Astrocyte (in vitro differentiated cells and primary cell): ENCODE data around the gene CACNA1D. TPM values are rescaled to one million over a fixed set of nuclear protein-coding genes. Genes with fewer than 3 reads are reported as not detected.

Experiments used
- DNase-seq: peaks from one replicate; pipeline ENCODE4 v3.0.0-alpha.2; 2010; ENCODE audit warnings: low read depth
- FAIRE-seq: peaks from 2 replicates; lab custom pipeline; 2011; peaks lifted over from hg19 to GRCh38; lab: Jason Lieb, UNC
- H2AFZ ChIP-seq: 2 replicates; pipeline ENCODE4 v1.6.0; 2012; ENCODE audit warnings: low read depth, low read length, inconsistent platforms
- H3K27ac ChIP-seq: 2 replicates; pipeline ENCODE4 v1.5.1; 2011; ENCODE audit warnings: low read depth, low read length, inconsistent platforms
- H3K27me3 ChIP-seq: 2 replicates; pipeline ENCODE4 v1.6.0; 2011; ENCODE audit warnings: low read length, inconsistent platforms; ENCODE audit not compliant: insufficient read depth
- H3K36me3 ChIP-seq: 2 replicates; pipeline ENCODE4 v1.5.1; 2011; ENCODE audit warnings: low read length, inconsistent platforms; ENCODE audit not compliant: insufficient read depth
- H3K4me1 ChIP-seq: 2 replicates; pipeline ENCODE4 v1.5.1; 2011; ENCODE audit warnings: low read length, inconsistent platforms; ENCODE audit not compliant: insufficient read depth
- H3K4me2 ChIP-seq: 2 replicates; pipeline ENCODE4 v1.6.0; 2012; ENCODE audit warnings: low read length, inconsistent platforms
- H3K4me3 ChIP-seq: 2 replicates; pipeline ENCODE4 v1.5.1; 2011; ENCODE audit warnings: low read depth, mild to moderate bottlenecking, low read length, inconsistent platforms; ENCODE audit not compliant: insufficient read depth
- H3K79me2 ChIP-seq: 2 replicates; pipeline ENCODE4 v1.6.0; 2012; ENCODE audit warnings: mild to moderate bottlenecking, low read length, inconsistent platforms; ENCODE audit not compliant: insufficient read depth
- H3K9ac ChIP-seq: 2 replicates; pipeline ENCODE4 v1.6.0; 2012; ENCODE audit warnings: mild to moderate bottlenecking, low read length, inconsistent platforms
- H3K9me3 ChIP-seq: 2 replicates; pipeline ENCODE4 v1.5.1; 2012; ENCODE audit warnings: low read depth, mild to moderate bottlenecking, low read length, inconsistent platforms; ENCODE audit not compliant: insufficient read depth
- H4K20me1 ChIP-seq: 2 replicates; pipeline ENCODE4 v1.6.0; 2012; ENCODE audit warnings: low read length, inconsistent platforms; ENCODE audit not compliant: insufficient read depth
- H3K27ac Mint-ChIP-seq: one replicate; pipeline ENCODE4 v1.8.0; 2021; ENCODE audit warnings: mild to moderate bottlenecking, mixed read lengths; ENCODE audit not compliant: unreplicated experiment
- H3K27me3 Mint-ChIP-seq: one replicate; pipeline ENCODE4 v1.8.0; 2021; ENCODE audit warnings: low read depth, mixed read lengths; ENCODE audit not compliant: unreplicated experiment
- H3K36me3 Mint-ChIP-seq: one replicate; pipeline ENCODE4 v1.8.0; 2021; ENCODE audit warnings: low read depth, mixed read lengths; ENCODE audit not compliant: unreplicated experiment
- H3K4me1 Mint-ChIP-seq: one replicate; pipeline ENCODE4 v1.8.0; 2021; ENCODE audit warnings: low read depth, mixed read lengths; ENCODE audit not compliant: unreplicated experiment
- H3K4me3 Mint-ChIP-seq: one replicate; pipeline ENCODE4 v1.8.0; 2021; ENCODE audit warnings: mild to moderate bottlenecking, moderate library complexity, mixed read lengths; ENCODE audit not compliant: unreplicated experiment
- H3K9me3 Mint-ChIP-seq: one replicate; pipeline ENCODE4 v1.8.0; 2021; ENCODE audit warnings: mild to moderate bottlenecking, mixed read lengths; ENCODE audit not compliant: unreplicated experiment
- EZH2 ChIP-seq: IDR thresholded peaks from 2 replicates; pipeline ENCODE4 v1.6.1; 2012; ENCODE audit warnings: mild to moderate bottlenecking, low read length, inconsistent platforms; ENCODE audit not compliant: insufficient read depth
- total RNA-seq: library from RNA; stranded (reverse); gene quantifications from 2 replicates; pipeline ENCODE4 v1.2.1, GENCODE V29; 2021
- TF ChIP-seq, protein P1 (sequence below): IDR thresholded peaks from 2 replicates; pipeline ENCODE4 v1.5.1; 2011; ENCODE audit warnings: low read depth, mild to moderate bottlenecking, inconsistent platforms, low read length, moderate library complexity; ENCODE audit not compliant: insufficient read depth

Gene CACNA1D
- total RNA-seq, 1 donor from 2014 or later = 0.41 TPM

DNA sequence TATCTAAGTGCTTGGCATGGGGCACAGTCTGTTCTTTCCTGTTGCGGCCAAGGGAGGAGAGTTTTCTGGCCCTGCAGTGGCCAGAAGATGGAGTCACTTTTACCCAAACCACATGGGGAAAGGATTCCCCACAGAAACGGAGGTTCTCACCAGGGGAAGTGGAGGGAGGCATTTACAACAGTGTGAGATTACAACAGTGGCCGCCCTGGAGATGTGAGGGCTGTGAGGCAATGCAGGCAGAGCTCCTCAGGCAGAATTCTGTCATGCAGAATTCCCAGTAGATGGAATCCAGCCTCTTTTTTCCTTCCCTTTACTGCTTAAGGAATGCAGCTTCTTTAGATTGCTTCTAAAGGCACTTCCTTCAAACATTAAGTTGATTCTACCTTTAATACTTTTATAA lies 83.1 kb downstream of the CACNA1D start:
- no peaks in the 10 kb centered on the region for H3K36me3 Mint-ChIP-seq
- DNase-seq (no peak), FAIRE-seq (no peak)
- H3K36me3 ChIP-seq = no peaks in the 10 kb centered on the region
- no peak overlapping the region for H3K9ac ChIP-seq
- H4K20me1 ChIP-seq = no peaks in the 10 kb centered on the region
- H3K79me2 ChIP-seq = no peaks in the 10 kb centered on the region
- no peak overlapping the region for H3K4me3 ChIP-seq
- H3K27me3 Mint-ChIP-seq = peaks cover 21% of the 10 kb centered on the region
- H3K27ac Mint-ChIP-seq = no peak overlapping the region
- H3K4me1 Mint-ChIP-seq = peaks cover 11% of the 10 kb centered on the region
- no peak overlapping the region for H3K4me3 Mint-ChIP-seq
- no peak overlapping the region for H3K4me2 ChIP-seq
- H2AFZ ChIP-seq = no peak overlapping the region
- no peaks in the 10 kb centered on the region for H3K9me3 Mint-ChIP-seq
- H3K9me3 ChIP-seq = no peaks in the 10 kb centered on the region
- TF ChIP-seq, protein P1, sequence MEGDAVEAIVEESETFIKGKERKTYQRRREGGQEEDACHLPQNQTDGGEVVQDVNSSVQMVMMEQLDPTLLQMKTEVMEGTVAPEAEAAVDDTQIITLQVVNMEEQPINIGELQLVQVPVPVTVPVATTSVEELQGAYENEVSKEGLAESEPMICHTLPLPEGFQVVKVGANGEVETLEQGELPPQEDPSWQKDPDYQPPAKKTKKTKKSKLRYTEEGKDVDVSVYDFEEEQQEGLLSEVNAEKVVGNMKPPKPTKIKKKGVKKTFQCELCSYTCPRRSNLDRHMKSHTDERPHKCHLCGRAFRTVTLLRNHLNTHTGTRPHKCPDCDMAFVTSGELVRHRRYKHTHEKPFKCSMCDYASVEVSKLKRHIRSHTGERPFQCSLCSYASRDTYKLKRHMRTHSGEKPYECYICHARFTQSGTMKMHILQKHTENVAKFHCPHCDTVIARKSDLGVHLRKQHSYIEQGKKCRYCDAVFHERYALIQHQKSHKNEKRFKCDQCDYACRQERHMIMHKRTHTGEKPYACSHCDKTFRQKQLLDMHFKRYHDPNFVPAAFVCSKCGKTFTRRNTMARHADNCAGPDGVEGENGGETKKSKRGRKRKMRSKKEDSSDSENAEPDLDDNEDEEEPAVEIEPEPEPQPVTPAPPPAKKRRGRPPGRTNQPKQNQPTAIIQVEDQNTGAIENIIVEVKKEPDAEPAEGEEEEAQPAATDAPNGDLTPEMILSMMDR = no peak
- no peak for TF ChIP-seq EZH2
- H3K27ac ChIP-seq = no peak overlapping the region
- no peaks in the 10 kb centered on the region for H3K4me1 ChIP-seq
- no peaks in the 10 kb centered on the region for H3K27me3 ChIP-seq

DNA sequence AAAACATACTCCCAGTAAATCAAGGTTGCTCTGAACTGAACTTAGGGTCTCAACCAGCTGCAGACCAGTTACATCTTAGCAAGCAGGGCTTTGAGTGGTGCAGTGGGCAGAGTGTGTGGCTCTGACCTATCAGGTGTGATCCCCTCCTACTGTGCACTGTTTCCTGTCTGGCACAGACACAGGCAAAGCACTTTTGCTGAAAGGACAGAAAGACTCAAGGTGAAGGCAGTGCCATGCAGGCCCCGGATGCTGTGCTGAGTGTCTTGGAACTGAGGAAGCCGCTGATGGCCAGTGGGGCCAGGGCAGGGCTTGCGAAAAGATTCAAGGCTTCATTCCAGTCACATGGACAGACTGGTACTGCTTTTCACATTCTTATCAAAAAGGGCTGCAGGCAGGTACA lies 85.2 kb downstream of the CACNA1D start:
- no peak overlapping the region for H3K27ac Mint-ChIP-seq
- no peak overlapping the region for H3K4me3 Mint-ChIP-seq
- H3K9me3 Mint-ChIP-seq = peaks cover 3% of the 10 kb centered on the region
- FAIRE-seq = no peak
- Histone ChIP-seq H3K4me1 (no peaks in the 10 kb centered on the region), H3K36me3 (no peaks in the 10 kb centered on the region), H3K9me3 (no peaks in the 10 kb centered on the region), H3K9ac (no peak overlapping the region), H3K27ac (no peak overlapping the region), H3K27me3 (peaks cover 3% of the 10 kb centered on the region), H4K20me1 (no peaks in the 10 kb centered on the region), H3K79me2 (no peaks in the 10 kb centered on the region), H2AFZ (no peak overlapping the region), H3K4me2 (no peak overlapping the region), H3K4me3 (no peak overlapping the region)
- TF ChIP-seq EZH2 = no peak
- H3K4me1 Mint-ChIP-seq = peaks cover 15% of the 10 kb centered on the region
- no peak for DNase-seq
- H3K27me3 Mint-ChIP-seq = peaks cover 23% of the 10 kb centered on the region
- no peaks in the 10 kb centered on the region for H3K36me3 Mint-ChIP-seq

DNA sequence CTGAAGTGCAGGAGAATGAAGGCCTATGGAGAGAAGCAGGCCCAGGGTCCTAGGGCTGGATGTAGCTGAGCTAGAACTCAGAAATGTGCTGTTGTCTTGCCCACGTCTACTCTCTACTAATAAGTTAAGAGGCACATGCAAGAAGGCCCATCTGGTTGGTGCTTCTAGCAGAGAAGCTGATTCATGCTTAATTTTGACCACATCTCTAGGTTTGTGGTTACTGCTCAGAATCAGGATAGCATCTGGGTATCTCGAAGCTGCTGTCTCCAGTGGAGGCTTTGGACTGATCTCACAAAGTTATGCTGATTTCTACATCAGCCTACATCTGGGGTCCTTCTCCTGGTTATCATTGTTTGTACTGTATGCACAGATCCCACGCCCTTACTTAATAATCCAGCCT lies 87.3 kb downstream of the CACNA1D start:
- Mint-ChIP-seq H3K36me3 (no peaks in the 10 kb centered on the region), H3K27ac (peak overlapping the region; percentile 22), H3K4me3 (no peak overlapping the region), H3K9me3 (peaks cover 3% of the 10 kb centered on the region), H3K4me1 (peaks cover 15% of the 10 kb centered on the region), H3K27me3 (peaks cover 23% of the 10 kb centered on the region)
- Histone ChIP-seq H3K9me3 (no peaks in the 10 kb centered on the region), H3K27me3 (peaks cover 3% of the 10 kb centered on the region), H3K4me1 (no peaks in the 10 kb centered on the region), H4K20me1 (no peaks in the 10 kb centered on the region), H3K4me3 (no peak overlapping the region), H3K27ac (no peak overlapping the region), H2AFZ (no peak overlapping the region), H3K36me3 (no peaks in the 10 kb centered on the region), H3K9ac (no peak overlapping the region), H3K79me2 (no peaks in the 10 kb centered on the region), H3K4me2 (no peak overlapping the region)
- no peak for FAIRE-seq
- TF ChIP-seq, protein P1 = no peak
- TF ChIP-seq EZH2 = no peak
- DNase-seq = peak; percentile 48
